HG03558 (cell line): ENCODE data around the gene ATG5.
A peak's percentile ranks its signal among the peaks of the same experiment; 100 is the strongest.
"Not testable (repeated sequence)": the region's sequence is repeated elsewhere in the genome, so short reads cannot be mapped to it uniquely, and the experiment has no call there.

Experiments used
- ATAC-seq: cut with Tn5 transposase; IDR thresholded peaks from one replicate; pipeline ENCODE4 v1.9.1; 2021; ENCODE audit warnings: moderate number of reproducible peaks; ENCODE audit not compliant: unreplicated experiment; ENCODE audit errors: extremely low read depth

ATG5 gene

GRCh38 chr6:106162921-106163320, 162.6 kb downstream of the ATG5 start:
- ATAC-seq, result no peak

- ATAC-seq, result no peak
Observed at GRCh38 chr6:106161893-106162292, 163.7 kb downstream of the ATG5 start.

- no peak for ATAC-seq
Observed at GRCh38 chr6:106161311-106161874, 164.2 kb downstream of the ATG5 start.

GRCh38 chr6:106160189-106160588, 165.4 kb downstream of the ATG5 start:
- no peak for ATAC-seq

- no peak for ATAC-seq
Observed at GRCh38 chr6:106159531-106159940, 166.0 kb downstream of the ATG5 start.

GRCh38 chr6:106158816-106159215, 166.7 kb downstream of the ATG5 start:
- no peak for ATAC-seq

- ATAC-seq, result no peak
Observed at GRCh38 chr6:106156863-106157262, 168.7 kb downstream of the ATG5 start.

- no peak for ATAC-seq
Observed at GRCh38 chr6:106156413-106156812, 169.1 kb downstream of the ATG5 start.

GRCh38 chr6:106155219-106155830, 170.2 kb downstream of the ATG5 start:
- ATAC-seq, result no peak

- ATAC-seq, result no peak
Observed at GRCh38 chr6:106154326-106154725, 171.2 kb downstream of the ATG5 start.

- ATAC-seq, result no peak
Observed at GRCh38 chr6:106152952-106153351, 172.6 kb downstream of the ATG5 start.

- not testable (repeated sequence) for ATAC-seq
Observed at GRCh38 chr6:106152476-106152875, 173.1 kb downstream of the ATG5 start.

GRCh38 chr6:106149472-106150069, 176.0 kb downstream of the ATG5 start:
- ATAC-seq, result no peak

- no peak for ATAC-seq
Observed at GRCh38 chr6:106147476-106147875, 178.1 kb downstream of the ATG5 start.

- ATAC-seq, result no peak
Observed at GRCh38 chr6:106146852-106147351, 178.7 kb downstream of the ATG5 start.

GRCh38 chr6:106145741-106146227, 179.8 kb downstream of the ATG5 start:
- no peak for ATAC-seq

GRCh38 chr6:106145144-106145543, 180.4 kb downstream of the ATG5 start:
- ATAC-seq, result no peak

GRCh38 chr6:106143665-106144064, 181.9 kb downstream of the ATG5 start:
- no peak for ATAC-seq

GRCh38 chr6:106142876-106143431, 182.6 kb downstream of the ATG5 start:
- no peak for ATAC-seq

- peak; percentile 68 for ATAC-seq
Observed at GRCh38 chr6:106141441-106142237, 183.9 kb downstream of the ATG5 start.
